HG02981 (cell line): ENCODE measurements around the gene FBXO11.
A peak's percentile ranks its signal among the peaks of the same experiment; 100 is the strongest.
"Not testable (repeated sequence)": the region's sequence is repeated elsewhere in the genome, so short reads cannot be mapped to it uniquely, and the experiment has no call there.

Source experiments
- ATAC-seq: cut with Tn5 transposase; IDR thresholded peaks from one replicate; pipeline ENCODE4 v1.9.1; 2021; ENCODE audit warnings: mild to moderate bottlenecking, moderate library complexity; ENCODE audit not compliant: unreplicated experiment

Gene FBXO11

DNA sequence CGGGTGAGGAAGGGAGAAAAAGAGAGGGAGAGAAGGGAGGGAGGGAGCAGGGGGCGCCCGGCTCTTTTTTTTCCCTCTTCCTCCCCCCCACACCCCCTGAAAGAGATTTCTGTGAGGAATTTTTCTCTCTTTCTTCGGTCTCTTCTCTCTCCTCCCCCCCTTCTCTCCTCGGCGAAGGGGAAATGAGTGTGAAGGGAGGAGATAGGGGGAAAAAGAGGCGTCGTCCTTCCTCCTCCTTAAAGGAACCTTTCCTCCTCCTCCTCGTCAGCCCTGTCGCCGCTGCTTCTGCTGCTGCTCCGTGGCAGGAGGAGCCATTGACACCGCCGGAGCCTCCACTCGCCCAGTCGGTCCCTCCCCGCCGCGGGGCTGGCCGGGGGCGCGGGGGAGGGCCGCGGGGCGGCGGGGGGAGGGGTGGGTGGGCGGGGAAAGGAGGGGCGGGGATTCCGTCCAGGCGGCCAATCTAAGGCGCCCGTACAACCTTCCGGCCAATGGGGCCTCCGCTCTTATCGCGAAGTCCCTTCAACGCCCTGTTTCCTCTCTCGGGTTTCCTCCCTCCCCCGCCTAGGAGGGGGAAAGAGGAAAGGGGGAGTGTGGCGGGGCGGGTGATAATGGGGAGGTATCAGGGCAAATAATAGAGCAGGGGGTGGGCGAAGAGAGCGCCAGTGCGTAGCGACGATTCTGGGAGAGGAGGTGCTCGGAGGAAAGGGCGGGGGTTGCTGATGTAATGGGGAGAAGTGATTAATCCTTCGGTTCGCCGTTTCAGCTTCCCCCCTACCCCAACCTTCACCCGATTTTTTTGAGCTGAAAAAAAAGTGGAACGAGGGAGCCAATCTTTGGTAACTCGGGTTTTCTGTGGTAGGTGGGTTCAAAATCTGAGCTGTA is at the start of gene FBXO11:
TSS of gene FBXO11 (minus strand) at position 342 of the 882 bp plus-strand sequence. CDS start 778 bp downstream, outside the sequence.
- peak; percentile 84 for ATAC-seq

- no peak for ATAC-seq
Observed at GRCh38 chr2:47950340-47951301, 44.3 kb upstream of the FBXO11 start.

- no peak for ATAC-seq
Observed at GRCh38 chr2:47946593-47946992, 40.3 kb upstream of the FBXO11 start.

DNA sequence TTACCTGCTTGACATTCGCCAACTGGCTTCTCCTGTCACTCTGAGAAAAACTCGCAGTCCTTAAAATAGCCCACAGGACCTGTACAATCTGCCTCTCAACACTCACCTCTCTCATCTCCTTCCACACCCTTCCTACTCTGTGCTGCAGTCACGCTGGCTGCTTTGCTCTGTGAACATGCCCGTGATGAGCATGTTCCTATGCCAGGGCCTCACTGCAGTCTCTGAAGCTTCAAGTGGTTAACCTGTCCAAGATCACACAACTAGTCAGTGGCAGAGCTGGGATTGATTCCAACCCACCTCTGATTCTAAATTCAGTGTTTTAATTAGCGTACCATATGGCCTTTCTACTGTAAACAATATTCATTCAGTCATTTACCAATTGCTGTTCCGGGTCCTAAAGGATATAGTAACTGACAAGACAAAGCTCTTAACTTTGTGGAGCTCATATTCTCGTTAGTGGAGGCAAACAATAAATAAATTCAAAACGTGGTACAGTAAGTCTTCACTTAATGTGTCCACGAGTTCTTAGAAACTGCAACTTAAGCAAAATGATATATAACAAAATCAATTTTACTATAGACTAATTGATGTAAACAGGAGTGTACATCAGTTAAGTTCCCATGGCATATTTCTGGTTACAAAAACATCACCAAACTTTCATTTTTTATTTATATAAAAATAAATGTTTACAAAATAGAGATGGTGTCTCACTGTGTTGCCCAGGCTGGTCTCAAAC is 38.9 kb upstream of the FBXO11 start:
- ATAC-seq = no peak

DNA sequence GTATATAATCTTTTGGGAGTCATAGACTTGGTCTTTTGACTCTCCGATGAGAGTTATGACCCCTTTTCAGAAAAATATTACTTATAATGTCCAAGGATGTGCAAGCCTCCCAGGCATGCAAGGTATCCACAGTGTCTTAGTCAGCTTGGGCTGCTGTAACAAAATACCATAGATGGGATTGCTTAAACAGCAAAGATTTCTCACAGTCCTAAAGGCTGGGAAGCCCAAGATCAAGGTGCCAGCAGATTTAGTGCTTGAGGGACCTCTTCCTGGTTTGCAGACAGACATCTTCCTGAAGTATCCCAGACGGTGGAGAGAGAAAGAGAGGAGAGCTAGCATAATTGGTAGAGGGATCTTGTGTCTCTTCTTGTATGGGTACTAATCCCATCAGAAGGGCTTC is 35.6 kb upstream of the FBXO11 start:
- ATAC-seq = no peak

DNA sequence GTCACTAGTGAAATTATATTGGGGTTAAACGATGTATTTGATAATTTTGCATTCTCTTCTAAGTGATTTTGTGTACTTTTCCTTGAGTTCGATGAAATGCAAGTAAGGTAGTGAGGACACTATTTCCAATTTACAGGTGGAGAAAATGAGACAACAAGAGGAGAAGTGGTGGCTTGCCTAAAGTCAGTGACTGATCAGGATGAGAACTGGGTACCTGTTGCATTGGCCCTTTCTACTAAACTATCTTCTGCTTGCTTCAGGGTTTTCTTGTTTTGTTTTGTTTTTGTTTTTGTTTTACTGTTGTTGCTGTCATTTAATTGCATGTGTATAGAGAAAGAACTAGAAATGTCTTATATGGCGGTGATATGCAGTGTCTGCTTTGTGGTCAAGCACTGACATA is 31.4 kb upstream of the FBXO11 start:
- no peak for ATAC-seq

GRCh38 chr2:47935071-47935470 is 28.8 kb upstream of the FBXO11 start:
- ATAC-seq = no peak

DNA sequence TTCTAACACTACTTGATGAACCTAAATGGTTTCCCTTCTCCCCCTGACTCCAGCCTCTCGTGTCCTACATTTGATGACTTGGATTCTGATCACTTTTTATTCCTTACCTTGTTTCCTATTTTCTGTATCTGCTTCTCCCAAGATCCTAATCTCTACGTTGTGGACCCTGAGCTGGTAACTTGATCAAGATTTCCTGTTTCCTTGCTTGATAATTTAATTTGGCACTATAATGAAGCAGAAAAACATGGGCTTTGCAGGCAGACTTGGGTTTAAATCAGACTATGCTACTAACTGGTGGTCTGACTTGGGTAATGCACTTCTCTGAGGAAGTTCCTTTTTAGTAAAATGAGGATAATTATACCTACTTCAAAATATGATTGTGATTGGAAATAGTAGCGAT is 11.7 kb upstream of the FBXO11 start:
- no peak for ATAC-seq

DNA sequence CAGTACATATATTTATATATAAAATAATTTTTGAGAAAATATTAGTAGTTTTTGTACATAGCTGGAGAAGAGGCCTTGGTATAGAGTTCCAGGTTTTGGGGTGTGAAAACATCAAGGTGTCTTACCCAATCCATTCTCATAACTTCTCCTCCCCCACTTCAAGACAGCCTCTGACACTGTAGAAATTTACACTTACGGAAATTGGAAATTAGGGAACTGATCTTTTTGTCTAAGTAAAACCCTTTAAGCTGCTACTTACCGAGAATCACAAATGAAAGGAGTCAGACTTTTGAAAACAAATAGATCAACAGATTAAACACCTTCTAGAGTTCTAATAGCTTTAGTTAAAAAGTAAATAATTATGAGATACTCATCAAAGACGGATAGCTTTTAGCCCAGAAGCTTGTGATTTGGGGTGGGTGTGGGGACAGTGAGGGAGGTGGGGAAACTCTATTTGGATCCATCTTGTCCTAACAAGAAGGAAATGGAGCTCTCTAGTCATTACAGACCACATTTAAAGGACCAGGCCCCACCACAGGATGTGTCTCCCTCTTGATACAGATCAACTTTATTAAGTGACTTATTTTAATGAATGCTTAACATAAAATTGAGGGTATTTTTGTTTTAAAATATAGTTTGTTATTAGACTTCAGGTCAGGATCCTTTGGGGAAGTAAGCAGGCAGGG is 11.1 kb upstream of the FBXO11 start:
- no peak for ATAC-seq

GRCh38 chr2:47916412-47916811 is 10.1 kb upstream of the FBXO11 start:
- ATAC-seq = no peak

GRCh38 chr2:47910662-47911061 is 4.4 kb upstream of the FBXO11 start:
- ATAC-seq = not testable (repeated sequence)

- no peak for ATAC-seq
Observed at GRCh38 chr2:47908682-47909081, 2.4 kb upstream of the FBXO11 start.

DNA sequence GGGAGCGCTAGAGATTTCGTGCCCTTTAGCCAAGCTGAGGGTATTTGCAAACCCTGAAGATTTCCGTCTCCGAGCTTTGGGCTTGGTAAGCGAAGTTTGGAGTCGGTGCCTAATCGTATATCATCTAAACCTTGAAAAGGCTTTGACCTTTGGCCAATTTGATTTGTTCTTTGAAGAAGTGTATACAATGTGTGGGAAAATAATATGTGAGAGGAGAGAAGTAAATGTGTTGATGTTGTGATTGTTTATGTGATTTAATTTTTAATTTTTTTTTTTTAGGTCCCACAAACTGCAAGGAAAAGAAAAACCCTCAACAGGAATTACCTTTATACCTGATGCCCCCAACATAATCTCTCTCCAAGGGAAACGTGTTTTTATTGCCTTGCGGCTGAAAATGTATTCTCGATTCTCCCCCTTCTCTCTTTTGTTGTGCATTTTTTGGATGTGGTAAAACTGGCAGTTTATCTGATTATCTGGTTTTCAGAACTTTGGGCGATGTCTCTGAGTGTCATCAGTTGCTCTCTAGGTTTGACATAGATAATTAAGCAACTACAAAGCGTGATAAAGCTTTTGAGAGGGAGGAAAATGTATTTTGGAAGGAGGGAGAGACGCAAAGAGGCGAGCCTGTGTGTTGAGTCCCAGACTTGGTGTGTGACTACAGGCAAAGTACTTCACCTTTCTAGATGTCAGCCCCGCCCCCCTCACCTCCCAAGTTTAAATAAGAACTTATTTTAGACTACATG is 912 bp upstream of the FBXO11 start:
- ATAC-seq = peak; percentile 34

DNA sequence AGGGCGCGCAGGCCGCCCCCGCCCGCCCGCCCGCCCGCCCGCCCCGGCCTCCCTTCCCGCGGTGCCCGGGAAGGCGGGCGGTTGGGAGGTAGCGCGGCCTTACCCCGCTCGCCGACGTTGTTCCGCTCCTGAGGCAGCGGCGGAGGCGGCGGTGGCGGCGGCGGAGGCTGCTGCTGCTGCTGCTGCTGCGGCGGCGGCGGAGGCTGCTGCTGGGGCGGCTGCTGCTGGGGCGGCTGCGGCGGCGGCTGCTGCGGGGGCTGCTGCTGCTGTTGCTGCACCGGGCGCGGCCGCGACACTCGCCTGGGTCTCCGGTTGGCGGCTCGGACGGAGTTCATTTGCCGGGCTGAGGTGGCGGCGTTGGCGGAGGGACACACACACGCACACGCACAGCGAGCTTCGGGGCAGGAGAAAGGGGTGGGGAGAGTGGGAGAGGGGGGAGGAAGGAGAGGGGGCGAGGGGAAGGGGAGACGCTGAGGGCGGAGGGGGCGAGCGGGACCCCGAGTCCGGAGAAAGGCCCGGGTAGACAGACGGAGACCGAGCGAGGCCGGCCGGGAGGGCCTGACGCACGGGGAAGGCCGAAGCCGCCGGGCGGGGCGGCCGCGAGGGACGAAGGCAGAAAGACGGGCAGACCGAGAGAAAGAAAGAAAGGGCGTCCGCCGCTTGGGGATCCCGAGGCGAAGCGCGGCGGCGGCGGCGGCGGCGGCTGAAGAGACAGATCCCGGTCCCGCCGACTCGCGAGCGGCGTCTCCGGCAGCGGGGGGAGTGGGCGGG is 727 bp downstream of the FBXO11 start:
- ATAC-seq = peak; percentile 7

- ATAC-seq = no peak
Observed at GRCh38 chr2:47903781-47904490, 2.4 kb downstream of the FBXO11 start.

DNA sequence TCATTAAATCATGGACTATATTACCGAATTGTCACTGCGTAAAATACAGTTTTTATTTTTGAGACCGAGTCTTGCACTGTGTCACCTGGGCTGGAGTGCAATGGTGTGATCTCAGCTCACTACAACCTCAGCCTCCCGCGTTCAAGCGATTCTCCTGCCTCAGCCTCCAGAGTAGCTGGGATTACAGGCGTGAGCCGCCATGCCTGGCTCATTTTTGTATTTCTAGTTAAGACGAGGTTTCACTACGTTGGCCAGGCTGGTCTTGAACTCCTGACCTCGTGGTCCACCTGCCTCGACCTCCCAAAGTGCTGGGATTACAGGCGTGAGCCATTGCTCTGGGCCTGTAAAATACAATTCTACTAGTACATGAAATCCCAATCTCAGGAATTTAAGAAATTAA is 4.4 kb downstream of the FBXO11 start:
- ATAC-seq = not testable (repeated sequence)

GRCh38 chr2:47900857-47901256 is 5.4 kb downstream of the FBXO11 start:
- no peak for ATAC-seq
